OCI-LY7 (cell line): Measurements from ENCODE around the gene EFHD1. TPM values are rescaled to one million over a fixed set of nuclear protein-coding genes. Genes with fewer than 3 reads are reported as not detected.

Source experiments
- BruUV-seq: library from RNA; stranded (reverse); fragments of 400-500 nt; replicated peaks from 2 replicates; lab custom pipeline; 2021; lab: Mats Ljungman, UMichigan
- CTCF ChIA-PET: fragments of 300-600 bp; sonication (Branson Sonifier 250); formaldehyde crosslinking; loops from one replicate; lab custom pipeline; 2022; ENCODE audit warnings: antibody characterized with exemption; ENCODE audit not compliant: unreplicated experiment; lab: Charles Lee
- POLR2A ChIA-PET: fragments of 300-600 bp; sonication (Branson Sonifier 250); formaldehyde crosslinking; loops from one replicate; lab custom pipeline; 2022; ENCODE audit warnings: antibody characterized with exemption; lab: Charles Lee
- DNase-seq: peaks from one replicate; pipeline ENCODE4 v3.0.0-alpha.2; 2015; ENCODE audit warnings: low spot score
- H2AFZ ChIP-seq: fragments of 200-600 bp; sonication (generic), shearing (Covaris generic); 2 replicates; pipeline ENCODE4 v1.6.1; 2014; ENCODE audit warnings: mild to moderate bottlenecking, antibody characterized with exemption, low read length, moderate library complexity
- H3K27ac ChIP-seq: fragments of 200-600 bp; sonication (generic); 2 replicates; pipeline ENCODE4 v1.5.1; 2014; ENCODE audit warnings: mixed run types, low read depth, mild to moderate bottlenecking, moderate library complexity, low read length, inconsistent platforms; ENCODE audit not compliant: poor library complexity, severe bottlenecking
- H3K36me3 ChIP-seq: fragments of 200-600 bp; sonication (generic); 2 replicates; pipeline ENCODE4 v1.6.1; 2014; ENCODE audit warnings: mild to moderate bottlenecking, antibody characterized with exemption, low read length, moderate library complexity, mixed read lengths; ENCODE audit not compliant: insufficient read depth
- H3K4me1 ChIP-seq: fragments of 200-600 bp; sonication (generic); 2 replicates; pipeline ENCODE4 v1.5.1; 2014; ENCODE audit warnings: mild to moderate bottlenecking, low read length; ENCODE audit not compliant: insufficient read depth, poor library complexity, severe bottlenecking
- H3K4me2 ChIP-seq: fragments of 200-600 bp; sonication (generic); 2 replicates; pipeline ENCODE4 v1.6.1; 2014; ENCODE audit warnings: mild to moderate bottlenecking, low read length
- H3K4me3 ChIP-seq: fragments of 200-600 bp; sonication (generic); 2 replicates; pipeline ENCODE4 v1.5.1; 2014; ENCODE audit warnings: mild to moderate bottlenecking, low read depth, low read length; ENCODE audit not compliant: poor library complexity, severe bottlenecking
- H3K79me2 ChIP-seq: fragments of 200-600 bp; sonication (generic); 2 replicates; pipeline ENCODE4 v1.6.1; 2016; ENCODE audit warnings: low read depth, mild to moderate bottlenecking, low read length, moderate library complexity, mixed read lengths; ENCODE audit not compliant: insufficient read depth
- H3K9me2 ChIP-seq: fragments of 200-600 bp; sonication (generic); 2 replicates; pipeline ENCODE4 v1.6.1; 2016; ENCODE audit warnings: mild to moderate bottlenecking, low read length, mixed read lengths; ENCODE audit not compliant: insufficient read depth
- H3K9me3 ChIP-seq: fragments of 200-600 bp; sonication (generic); 2 replicates; pipeline ENCODE4 v1.6.1; 2014; ENCODE audit warnings: mild to moderate bottlenecking, mixed run types, low read length, mixed read lengths
- H4K20me1 ChIP-seq: fragments of 200-600 bp; sonication (generic); 2 replicates; pipeline ENCODE4 v1.6.1; 2014; ENCODE audit warnings: mild to moderate bottlenecking, antibody characterized with exemption, low read length, moderate library complexity, mixed read lengths; ENCODE audit not compliant: insufficient read depth
- CTCF ChIP-seq: fragments of 200-600 bp; sonication (generic); conservative IDR thresholded peaks from 2 replicates; pipeline ENCODE4 v1.5.1; 2014; ENCODE audit warnings: mild to moderate bottlenecking, antibody characterized with exemption, low read length, moderate library complexity, mixed read lengths
- EZH2phosphoT487 ChIP-seq: fragments of 200-600 bp; sonication (generic); IDR thresholded peaks from 2 replicates; pipeline ENCODE4 v1.6.1; 2018; ENCODE audit warnings: low read depth, borderline replicate concordance, mild to moderate bottlenecking, mixed run types, antibody characterized with exemption, low read length, moderate library complexity, mixed read lengths
- intact Hi-C: fragments of 100-400 bp; cut with micrococcal nuclease; formaldehyde crosslinking; loops from one replicate; pipeline ENCODE4 v1.10.0; 2022; ENCODE audit not compliant: unreplicated experiment
- total RNA-seq, 2 experiments: library from RNA; depleted of rRNA in 1 of 2; stranded (reverse); fragments of >200 nt in 1 of 2; shearing (Covaris generic) in 1 of 2; gene quantifications; 2 replicates each; pipeline ENCODE4 v1.2.3, GENCODE V29; 2014 to 2022

The EFHD1 gene
- total RNA-seq, 2 experiments from 2014 or later: not detected

GRCh38 chr2:232655392-232655791, 22.0 kb downstream of the EFHD1 start:
- no peak overlapping the region for H3K4me2 ChIP-seq
- H3K9me2 ChIP-seq: no peaks in the 10 kb centered on the region
- TF ChIP-seq EZH2phosphoT487: no peak
- TF ChIP-seq CTCF: no peak
- no peak overlapping the region for H3K27ac ChIP-seq
- ChIA-PET CTCF (no interaction called here), POLR2A (no interaction called here)
- no peak overlapping the region for H3K4me3 ChIP-seq
- H3K79me2 ChIP-seq: no peaks in the 10 kb centered on the region
- no peaks in the 10 kb centered on the region for H4K20me1 ChIP-seq
- no peaks in the 10 kb centered on the region for H3K4me1 ChIP-seq
- DNase-seq: no peak
- H3K9me3 ChIP-seq: no peaks in the 10 kb centered on the region
- intact Hi-C loops: no loop called here
- no TSS peak for BruUV-seq
- H3K36me3 ChIP-seq: no peaks in the 10 kb centered on the region
- H2AFZ ChIP-seq: no peak overlapping the region

- CTCF ChIA-PET: no interaction called here
- Histone ChIP-seq H3K4me2 (no peak overlapping the region), H3K36me3 (no peaks in the 10 kb centered on the region), H3K27ac (no peak overlapping the region), H3K4me3 (no peak overlapping the region), H3K9me2 (no peaks in the 10 kb centered on the region), H2AFZ (no peak overlapping the region), H3K9me3 (no peaks in the 10 kb centered on the region), H4K20me1 (no peaks in the 10 kb centered on the region), H3K79me2 (no peaks in the 10 kb centered on the region), H3K4me1 (no peaks in the 10 kb centered on the region)
- DNase-seq: peak; percentile 10
- intact Hi-C loops: no loop called here
- no TSS peak for BruUV-seq
- TF ChIP-seq EZH2phosphoT487 (no peak), CTCF (peak; percentile 52)
- POLR2A ChIA-PET: no interaction called here
Observed at GRCh38 chr2:232658217-232658785, 24.9 kb downstream of the EFHD1 start.

DNA sequence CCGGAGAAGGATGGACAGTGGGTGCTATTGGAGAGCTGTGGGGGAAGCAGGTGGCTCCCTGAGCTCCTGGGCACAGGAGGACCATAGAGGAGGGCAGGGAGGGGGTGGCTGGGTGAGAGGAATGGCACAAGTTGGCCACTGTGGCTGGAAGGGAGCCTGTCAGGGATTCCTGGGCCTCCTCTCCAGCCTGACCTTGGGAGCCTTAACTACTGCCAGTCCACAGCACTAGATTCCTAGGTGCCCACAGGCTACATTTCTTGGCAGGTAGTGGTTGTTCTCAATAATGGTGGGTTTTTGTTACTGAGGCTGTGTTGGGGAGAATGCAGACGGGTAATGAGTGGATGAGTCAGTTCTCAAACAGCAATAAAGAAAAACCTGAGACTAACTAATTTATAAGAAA, 26.0 kb downstream of the EFHD1 start:
- H3K9me2 ChIP-seq: no peaks in the 10 kb centered on the region
- no peak overlapping the region for H2AFZ ChIP-seq
- TF ChIP-seq CTCF (no peak), EZH2phosphoT487 (no peak)
- no peaks in the 10 kb centered on the region for H3K79me2 ChIP-seq
- no peak for DNase-seq
- no peaks in the 10 kb centered on the region for H3K9me3 ChIP-seq
- ChIA-PET POLR2A (interaction anchor here (0.6 kb wide), 1 partner anchor 81 kb away, joined by 3 read pairs; no protein-coding TSS in a partner anchor), CTCF (no interaction called here)
- H3K27ac ChIP-seq: no peak overlapping the region
- no peak overlapping the region for H3K4me2 ChIP-seq
- no peak overlapping the region for H3K4me3 ChIP-seq
- H4K20me1 ChIP-seq: no peaks in the 10 kb centered on the region
- no TSS peak for BruUV-seq
- no peaks in the 10 kb centered on the region for H3K36me3 ChIP-seq
- H3K4me1 ChIP-seq: no peaks in the 10 kb centered on the region
- intact Hi-C loops: no loop called here
